HT-29 (cell line): Measurements from ENCODE around the gene RAD21L1. TPM values are rescaled to one million over a fixed set of nuclear protein-coding genes. Genes with fewer than 3 reads are reported as not detected.
"Not testable (repeated sequence)": the region's sequence is repeated elsewhere in the genome, so short reads cannot be mapped to it uniquely, and the experiment has no call there.

Experiments used
- DNase-seq: peaks from one replicate; pipeline ENCODE4 v3.0.0-alpha.2; 2015; ENCODE audit warnings: low spot score
- total RNA-seq: library from RNA; depleted of rRNA; stranded (reverse); fragments of >200 nt; shearing (Covaris generic); gene quantifications from 2 replicates; pipeline ENCODE4 v1.2.3, GENCODE V29; 2014

RAD21L1 gene
- total RNA-seq, 1 experiment from 2014 or later = not detected

GRCh38 chr20:1224205-1224890 is 1.5 kb upstream of the RAD21L1 start:
- DNase-seq = no peak

DNA sequence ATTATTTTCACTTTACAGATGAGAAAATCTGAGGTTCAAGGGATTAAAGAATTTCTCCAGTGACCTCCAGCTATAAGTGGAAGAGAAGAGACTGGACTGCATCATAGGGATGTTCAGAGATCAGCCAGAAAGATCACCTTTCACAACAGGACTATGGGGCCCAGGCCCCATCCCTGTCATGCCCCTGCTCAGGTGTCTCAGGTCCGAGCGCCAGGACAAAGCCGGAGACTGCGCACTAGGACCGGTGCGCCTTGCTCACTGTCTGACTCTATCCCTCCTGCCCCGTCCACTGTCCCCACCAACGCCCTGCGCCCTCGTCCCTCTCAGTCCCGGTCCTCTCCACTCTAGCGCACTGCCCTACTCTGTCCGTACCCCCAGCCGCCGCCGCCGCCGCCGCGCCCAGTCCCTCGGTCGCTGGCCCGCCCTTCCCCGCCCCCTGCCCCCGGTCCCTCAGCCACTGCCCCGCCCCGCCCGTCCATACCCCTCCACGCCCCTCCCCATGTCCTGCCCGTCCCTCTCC is 521 bp upstream of the RAD21L1 start:
- peak; percentile 28 for DNase-seq

- DNase-seq = no peak
Measured at GRCh38 chr20:1229541-1229940, 3.7 kb downstream of the RAD21L1 start.

DNA sequence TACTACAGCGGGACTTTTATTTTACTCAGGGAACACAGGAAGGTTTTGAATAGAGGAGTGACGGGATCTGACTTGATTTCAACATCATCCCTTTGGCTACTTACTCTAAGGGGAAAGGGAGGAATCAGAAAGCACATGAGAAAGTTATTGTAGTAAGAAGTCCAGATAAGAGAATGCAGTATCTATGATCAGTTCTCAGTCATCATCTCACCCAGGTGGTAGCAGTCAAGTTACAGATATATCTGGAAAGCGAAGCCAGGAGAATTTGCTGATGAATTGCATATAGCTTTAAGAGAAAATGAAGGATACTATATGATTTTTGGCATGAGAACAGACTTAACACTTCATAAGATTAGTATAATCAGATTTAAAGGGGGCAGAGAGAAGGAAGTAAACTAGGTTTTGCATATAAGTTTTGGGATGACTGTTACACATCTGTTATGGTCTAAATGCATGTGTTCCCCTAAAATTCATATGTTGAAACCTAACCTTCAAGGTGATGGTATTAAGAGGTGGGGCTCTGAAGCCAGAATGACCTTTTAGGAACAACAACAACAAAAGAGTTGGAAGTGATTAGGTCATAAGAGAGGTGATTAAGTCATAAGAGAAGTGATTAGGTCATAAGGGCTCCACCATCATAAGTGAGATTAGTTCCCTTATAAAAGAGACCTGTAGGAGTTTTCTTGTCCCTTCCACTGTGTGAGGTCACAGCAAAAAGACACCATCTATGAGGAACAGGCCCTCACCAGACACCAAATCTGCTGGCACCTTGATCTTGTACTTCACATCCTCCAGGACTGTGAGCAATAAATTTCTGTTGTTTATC is 6.7 kb downstream of the RAD21L1 start:
- DNase-seq = no peak

- no peak for DNase-seq
Measured at GRCh38 chr20:1240549-1240948, 14.7 kb downstream of the RAD21L1 start.

DNA sequence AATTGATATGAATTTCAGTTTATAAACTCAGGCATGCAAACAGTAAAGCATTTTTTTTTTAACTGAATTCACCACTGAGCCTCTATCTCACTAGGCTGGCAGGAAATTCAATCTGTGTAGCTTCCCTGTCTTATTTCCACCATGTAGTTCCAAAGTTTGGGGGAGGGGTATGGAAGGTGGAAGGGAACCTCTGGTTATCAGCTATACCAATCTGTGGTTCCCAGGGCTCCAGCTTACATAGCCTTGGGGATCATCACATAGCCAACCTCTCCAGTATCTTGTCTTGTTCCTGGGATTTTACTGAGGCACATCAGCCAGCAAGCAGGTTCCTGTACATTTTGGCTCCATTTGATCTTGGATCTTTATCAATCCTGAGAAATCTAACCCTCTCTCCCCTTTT is 15.6 kb downstream of the RAD21L1 start:
- no peak for DNase-seq

DNA sequence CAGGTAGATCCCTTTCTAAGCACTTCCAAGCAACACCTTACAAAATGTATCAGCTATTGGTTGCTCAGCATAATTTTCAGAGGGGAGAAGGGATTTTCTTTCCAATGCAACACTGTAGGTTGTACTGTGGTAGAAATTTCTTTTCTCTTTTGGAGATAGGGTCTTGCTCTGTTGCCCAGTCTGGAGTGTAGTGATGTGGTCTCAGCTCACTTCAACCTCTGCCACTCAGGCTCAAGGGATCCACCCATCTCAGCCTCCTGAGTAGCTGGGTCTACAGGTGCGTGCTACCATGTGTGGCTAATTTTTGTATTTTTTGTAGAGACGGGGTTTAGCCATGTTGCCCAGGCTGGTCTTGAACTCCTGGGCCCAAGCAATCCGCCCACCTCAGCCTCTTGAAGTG is 16.3 kb downstream of the RAD21L1 start:
- DNase-seq = no peak

DNA sequence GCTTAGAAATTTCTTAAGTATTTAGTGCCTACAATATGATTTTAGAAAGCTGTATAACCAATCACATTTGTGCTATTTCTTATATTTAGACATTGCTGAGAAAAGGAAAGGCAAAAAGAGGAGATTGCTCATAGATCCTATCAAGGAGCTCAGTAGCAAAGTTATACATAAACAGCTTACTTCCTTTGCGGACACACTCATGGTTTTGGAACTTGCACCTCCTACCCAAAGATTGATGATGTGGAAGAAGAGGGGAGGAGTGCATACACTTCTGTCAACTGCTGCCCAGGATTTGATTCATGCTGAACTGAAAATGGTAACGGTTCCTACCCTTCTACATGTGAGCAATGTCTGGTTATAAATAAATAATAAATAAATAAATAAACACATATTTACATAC is 16.7 kb downstream of the RAD21L1 start:
- DNase-seq = no peak

GRCh38 chr20:1245578-1245977 is 19.7 kb downstream of the RAD21L1 start:
- no peak for DNase-seq

DNA sequence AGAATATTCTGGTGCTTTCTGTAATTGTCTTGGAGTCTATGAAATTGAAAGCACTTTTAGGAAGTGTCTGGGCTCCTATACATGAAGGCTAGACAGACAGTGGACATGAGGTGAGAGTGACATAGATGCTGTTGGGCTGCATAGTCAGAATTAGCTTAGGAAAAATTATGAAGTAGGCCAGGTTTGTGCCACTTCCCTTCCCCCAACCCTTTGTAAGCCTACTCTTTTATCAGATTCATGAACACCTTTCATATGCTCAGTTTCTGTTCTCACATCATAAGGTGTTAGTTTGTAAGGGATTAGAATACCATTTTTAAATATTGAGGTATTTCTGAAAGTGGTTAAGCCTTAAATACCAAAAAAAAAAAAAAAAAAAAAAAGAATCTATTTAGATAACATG is 21.8 kb downstream of the RAD21L1 start:
- no peak for DNase-seq

DNA sequence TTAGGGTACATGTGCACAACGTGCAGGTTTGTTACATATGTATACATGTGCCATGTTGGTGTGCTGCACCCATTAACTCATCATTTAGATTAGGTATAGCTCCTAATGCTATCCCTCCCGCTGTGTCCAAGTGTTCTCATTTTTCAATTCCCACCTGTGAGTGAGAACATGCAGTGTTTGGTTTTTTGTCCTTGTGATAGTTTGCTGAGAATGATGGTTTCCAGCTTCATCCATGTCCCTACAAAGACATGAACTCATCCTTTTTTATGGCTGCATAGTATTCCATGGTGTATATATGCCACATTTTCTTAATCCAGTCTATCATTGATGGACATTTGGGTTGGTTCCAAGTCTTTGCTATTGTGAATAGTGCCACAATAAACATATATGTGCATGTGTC is 24.4 kb downstream of the RAD21L1 start:
- not testable (repeated sequence) for DNase-seq

GRCh38 chr20:1252416-1252815 is 26.6 kb downstream of the RAD21L1 start:
- no peak for DNase-seq

GRCh38 chr20:1254254-1254653 is 28.4 kb downstream of the RAD21L1 start:
- no peak for DNase-seq

GRCh38 chr20:1255675-1256074 is 29.8 kb downstream of the RAD21L1 start:
- DNase-seq = no peak

DNA sequence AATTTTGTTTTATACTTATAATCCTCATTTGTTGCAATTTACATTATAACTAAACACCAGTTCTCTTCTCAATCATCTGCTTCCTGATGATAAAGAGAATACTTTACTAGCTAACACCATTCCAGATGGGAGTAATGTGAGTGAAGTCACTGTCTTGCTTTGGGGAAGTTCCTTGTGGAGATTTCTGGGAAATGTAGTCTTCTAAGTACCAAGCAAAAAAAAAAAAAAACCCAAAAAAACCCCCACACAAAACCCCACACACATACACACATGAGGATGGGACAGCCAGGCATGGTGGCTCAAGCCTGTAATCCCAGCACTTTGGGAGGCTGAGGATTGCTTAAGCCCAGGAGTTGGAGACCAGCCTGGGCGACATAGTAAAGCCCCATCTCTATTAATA is 38.0 kb downstream of the RAD21L1 start:
- DNase-seq = no peak

DNA sequence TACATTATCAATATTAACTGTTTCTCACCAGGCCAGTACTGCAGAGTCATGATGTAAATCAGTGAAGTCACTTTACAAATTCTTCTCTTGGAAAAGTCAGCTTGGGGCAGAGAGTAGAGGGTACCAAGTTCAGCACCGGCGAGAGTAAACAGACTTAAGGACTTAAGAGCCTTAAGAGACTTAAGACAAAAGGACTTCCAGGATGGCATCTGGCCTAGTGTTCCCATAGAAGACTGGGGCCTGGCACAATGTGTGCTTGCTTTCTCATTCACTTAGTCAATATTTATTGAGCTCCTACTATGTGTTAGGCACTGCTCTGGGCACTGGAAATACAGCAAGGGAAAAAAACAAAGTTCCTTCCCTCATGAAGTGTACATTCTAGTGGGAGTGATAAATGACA is 38.9 kb downstream of the RAD21L1 start:
- DNase-seq = no peak

GRCh38 chr20:1265226-1265915 is 39.5 kb downstream of the RAD21L1 start:
- no peak for DNase-seq

- DNase-seq = no peak
Measured at GRCh38 chr20:1265916-1266166, 40.0 kb downstream of the RAD21L1 start.

DNA sequence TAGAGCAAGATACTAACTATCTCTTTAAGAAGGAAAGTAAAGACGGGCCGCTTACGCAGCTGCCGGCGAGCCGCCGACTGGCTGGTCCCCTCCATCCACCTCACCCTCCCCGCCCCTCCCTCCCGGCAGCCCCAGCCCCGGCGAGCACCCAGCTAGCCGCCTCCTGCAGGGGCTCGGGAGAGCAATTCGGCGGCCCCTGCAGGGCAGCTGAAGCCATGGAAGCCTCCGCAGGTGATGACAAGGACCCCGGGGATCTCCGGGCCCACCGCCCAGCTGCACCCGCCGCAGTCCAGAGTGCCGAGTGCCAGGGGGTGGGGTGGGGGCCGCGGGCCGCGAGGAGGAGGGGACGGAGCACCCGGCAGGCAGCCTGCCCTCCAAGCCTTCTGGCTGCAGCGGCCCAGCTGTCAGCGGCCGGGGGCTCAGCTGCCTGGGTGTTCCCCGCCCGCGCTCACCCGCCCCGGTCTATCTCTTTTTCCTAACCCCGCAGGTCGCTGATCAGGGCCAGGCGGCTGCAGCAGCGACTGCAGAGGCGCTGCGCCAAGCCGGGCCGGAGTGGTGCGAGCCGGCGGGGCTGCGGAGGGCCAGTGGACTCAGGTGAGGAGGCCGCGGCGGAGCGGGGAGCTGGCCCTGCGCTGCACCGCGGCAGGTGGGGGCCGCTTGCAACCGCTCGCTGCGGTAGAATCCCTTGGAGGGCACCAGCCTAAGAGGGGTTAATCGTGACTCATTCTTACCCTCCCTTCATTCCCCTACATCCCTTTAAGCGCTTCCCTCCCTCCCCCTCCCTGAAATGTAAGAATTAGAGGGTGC is 40.5 kb downstream of the RAD21L1 start, which contains the start of gene SNPH:
Gene SNPH, plus strand, starts transcription at position 128 of the 807 bp plus-strand sequence. CDS start 29,946 bp downstream, outside the sequence.
- DNase-seq = no peak

DNA sequence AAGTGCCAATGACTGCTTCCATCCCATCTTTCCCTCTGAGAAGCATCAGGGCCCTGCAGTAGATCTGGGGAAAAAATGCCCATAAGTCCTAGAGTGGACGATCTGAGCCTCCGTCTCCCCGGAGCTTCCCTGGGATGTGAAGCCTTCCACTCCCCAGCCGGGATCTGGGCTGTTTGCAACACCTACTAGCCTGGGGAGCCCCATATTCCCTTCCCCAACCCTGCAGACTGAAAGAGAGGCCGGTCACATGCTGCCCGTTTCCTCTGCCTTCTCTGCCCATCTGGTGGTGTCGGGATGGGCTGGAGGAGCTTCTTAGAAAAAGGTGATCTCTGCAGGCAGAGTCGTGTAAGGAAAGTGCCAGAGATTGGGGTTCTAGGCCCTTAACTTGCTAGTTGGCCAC is 41.3 kb downstream of the RAD21L1 start:
- no peak for DNase-seq

- DNase-seq = no peak
Measured at GRCh38 chr20:1267809-1268374, 42.0 kb downstream of the RAD21L1 start.
